ENCODE results near the gene NEUROG1.
"Not testable (repeated sequence)": the region's sequence is repeated elsewhere in the genome, so short reads cannot be mapped to it uniquely, and the experiment has no call there.

DNA sequence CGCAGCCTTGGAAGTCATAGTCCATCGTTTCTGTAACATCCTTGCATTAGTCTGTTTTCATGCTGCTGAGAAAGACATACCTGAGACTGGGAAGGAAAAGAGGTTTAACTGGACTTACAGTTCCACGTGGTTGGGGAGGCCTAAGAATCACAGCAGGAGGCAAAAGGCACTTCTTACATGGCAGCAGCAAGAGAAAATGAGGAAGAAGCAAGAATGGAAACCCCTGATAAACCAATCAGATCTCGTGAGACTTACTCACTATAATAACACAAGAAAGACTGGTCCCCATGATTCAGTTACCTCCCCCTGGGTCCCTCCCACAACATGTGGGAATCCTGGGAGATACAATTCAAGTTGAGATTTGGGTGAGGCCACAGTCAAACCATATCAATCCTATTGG is 40.2 kb downstream of the NEUROG1 start:
- TF ChIP-seq, protein P1, sequence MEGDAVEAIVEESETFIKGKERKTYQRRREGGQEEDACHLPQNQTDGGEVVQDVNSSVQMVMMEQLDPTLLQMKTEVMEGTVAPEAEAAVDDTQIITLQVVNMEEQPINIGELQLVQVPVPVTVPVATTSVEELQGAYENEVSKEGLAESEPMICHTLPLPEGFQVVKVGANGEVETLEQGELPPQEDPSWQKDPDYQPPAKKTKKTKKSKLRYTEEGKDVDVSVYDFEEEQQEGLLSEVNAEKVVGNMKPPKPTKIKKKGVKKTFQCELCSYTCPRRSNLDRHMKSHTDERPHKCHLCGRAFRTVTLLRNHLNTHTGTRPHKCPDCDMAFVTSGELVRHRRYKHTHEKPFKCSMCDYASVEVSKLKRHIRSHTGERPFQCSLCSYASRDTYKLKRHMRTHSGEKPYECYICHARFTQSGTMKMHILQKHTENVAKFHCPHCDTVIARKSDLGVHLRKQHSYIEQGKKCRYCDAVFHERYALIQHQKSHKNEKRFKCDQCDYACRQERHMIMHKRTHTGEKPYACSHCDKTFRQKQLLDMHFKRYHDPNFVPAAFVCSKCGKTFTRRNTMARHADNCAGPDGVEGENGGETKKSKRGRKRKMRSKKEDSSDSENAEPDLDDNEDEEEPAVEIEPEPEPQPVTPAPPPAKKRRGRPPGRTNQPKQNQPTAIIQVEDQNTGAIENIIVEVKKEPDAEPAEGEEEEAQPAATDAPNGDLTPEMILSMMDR (CRISPR knock-in tag; IDR thresholded peaks at IDR 0.05) = not testable (repeated sequence)
- not testable (repeated sequence) for TF ChIP-seq KDM1A (CRISPR knock-in tag; IDR thresholded peaks at IDR 0.05); POLR2A (IDR thresholded peaks at IDR 0.05; ENCODE audit: insufficient read depth in 1 of 2, low read depth in 2 of 2, low read length in 2 of 2); ZFP1 (CRISPR knock-in tag; IDR thresholded peaks at IDR 0.05); ZNF703 (CRISPR knock-in tag; IDR thresholded peaks at IDR 0.05; ENCODE audit: borderline replicate concordance); POLR2AphosphoS2 (IDR thresholded peaks at IDR 0.05; ENCODE audit: low read depth, low read length); RAD51 (IDR thresholded peaks at IDR 0.05; ENCODE audit: borderline replicate concordance); FOXJ3 (CRISPR knock-in tag; IDR thresholded peaks at IDR 0.05; ENCODE audit: borderline replicate concordance)
- TF ChIP-seq, protein P2, sequence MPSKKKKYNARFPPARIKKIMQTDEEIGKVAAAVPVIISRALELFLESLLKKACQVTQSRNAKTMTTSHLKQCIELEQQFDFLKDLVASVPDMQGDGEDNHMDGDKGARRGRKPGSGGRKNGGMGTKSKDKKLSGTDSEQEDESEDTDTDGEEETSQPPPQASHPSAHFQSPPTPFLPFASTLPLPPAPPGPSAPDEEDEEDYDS (CRISPR knock-in tag; IDR thresholded peaks at IDR 0.05) = not testable (repeated sequence)
